Endothelial cell of umbilical vein (primary cell): ENCODE measurements around the gene SVIL. TPM values are rescaled to one million over a fixed set of nuclear protein-coding genes. Genes with fewer than 3 reads are reported as not detected.

Experiments used
- BruUV-seq: library from RNA; stranded (reverse); fragments of 400-500 nt; replicated peaks from 2 replicates; lab custom pipeline; 2021; lab: Mats Ljungman, UMichigan
- CTCF ChIA-PET: fragments of 300-600, 350-600 bp; sonication (Branson Sonifier 250); formaldehyde crosslinking; loops from one replicate; lab custom pipeline; 2021; ENCODE audit warnings: antibody characterized with exemption, inconsistent platforms; lab: Charles Lee
- POLR2A ChIA-PET: fragments of 300-600, 350-600 bp; sonication (Branson Sonifier 250); formaldehyde crosslinking; loops from one replicate; lab custom pipeline; 2021; ENCODE audit warnings: antibody characterized with exemption, inconsistent platforms; lab: Charles Lee
- DNase-seq: peaks from one replicate; pipeline ENCODE4 v3.0.0-alpha.2; 2011; ENCODE audit warnings: low read depth, low spot score
- FAIRE-seq: peaks from 2 replicates; lab custom pipeline; 2011; peaks lifted over from hg19 to GRCh38; lab: Jason Lieb, UNC
- H2AFZ ChIP-seq: 2 replicates; pipeline ENCODE4 v1.6.0; 2012; ENCODE audit warnings: low read depth, low read length, control low read depth, inconsistent platforms
- H3K27ac ChIP-seq: 2 replicates; pipeline ENCODE4 v1.5.1; 2011; ENCODE audit warnings: low read depth, mild to moderate bottlenecking, control low read depth, low read length, moderate library complexity; ENCODE audit not compliant: insufficient read depth
- H3K27me3 ChIP-seq, 2 experiments: 2 replicates each; pipeline versions ENCODE4 v1.6.0 to v1.6.1; 2011; ENCODE audit warnings: low read length in 2 of 2, mixed read lengths in 1 of 2; ENCODE audit not compliant: control insufficient read depth in 2 of 2, insufficient read depth in 2 of 2
- H3K36me3 ChIP-seq, 2 experiments: 2 replicates in 1 of 2; 3 replicates in 1 of 2; pipeline ENCODE4 v1.5.1; 2011; ENCODE audit warnings: low read length in 2 of 2, mild to moderate bottlenecking in 1 of 2, moderate library complexity in 1 of 2; ENCODE audit not compliant: control insufficient read depth in 2 of 2, insufficient read depth in 2 of 2; ENCODE audit errors: extremely low read depth in 1 of 2
- H3K4me1 ChIP-seq: 3 replicates; pipeline ENCODE4 v1.5.1; 2011; ENCODE audit warnings: mild to moderate bottlenecking, low read length; ENCODE audit not compliant: control insufficient read depth, insufficient read depth; ENCODE audit errors: extremely low read depth
- H3K4me2 ChIP-seq: 2 replicates; pipeline ENCODE4 v1.6.1; 2011; ENCODE audit warnings: low read length, control low read depth, mixed read lengths; ENCODE audit not compliant: insufficient read depth
- H3K4me3 ChIP-seq, 3 experiments: fragments of 200-600 bp in 1 of 3; sonication (generic), shearing (Covaris generic) in 1 of 3; replicated peaks in 1 of 3; 2 replicates each; pipeline ENCODE4 v1.5.1; 2011 to 2016; ENCODE audit warnings: control low read depth in 3 of 3, low read length in 3 of 3, mild to moderate bottlenecking in 2 of 3, inconsistent platforms in 1 of 3, low read depth in 1 of 3, moderate library complexity in 1 of 3; ENCODE audit not compliant: insufficient read depth in 1 of 3
- H3K79me2 ChIP-seq: 2 replicates; pipeline ENCODE4 v1.6.0; 2012; ENCODE audit warnings: low read length, inconsistent platforms; ENCODE audit not compliant: control insufficient read depth, insufficient read depth
- H3K9ac ChIP-seq: replicated peaks from 2 replicates; pipeline ENCODE3; 2011; ENCODE audit warnings: low read length, control low read depth; ENCODE audit not compliant: insufficient read depth; ENCODE audit errors: extremely low read depth
- H3K9me1 ChIP-seq: replicated peaks from 3 replicates; pipeline ENCODE4 v1.6.0; 2011; ENCODE audit warnings: mild to moderate bottlenecking, low read length; ENCODE audit not compliant: control insufficient read depth, insufficient read depth; ENCODE audit errors: extremely low read depth
- H3K9me3 ChIP-seq: replicated peaks from 2 replicates; pipeline ENCODE4 v1.5.1; 2012; ENCODE audit warnings: low read length, inconsistent platforms; ENCODE audit not compliant: control insufficient read depth, insufficient read depth
- H4K20me1 ChIP-seq: replicated peaks from 2 replicates; pipeline ENCODE3; 2011; ENCODE audit warnings: mild to moderate bottlenecking, low read length; ENCODE audit not compliant: control insufficient read depth, insufficient read depth; ENCODE audit errors: extremely low read depth
- CTCF ChIP-seq, 2 donors: IDR thresholded peaks; 1 replicate in 1 of 2; 2 replicates in 1 of 2; pipeline ENCODE4 v1.5.1; 2011; ENCODE audit warnings: low read length in 2 of 2, mild to moderate bottlenecking in 2 of 2, moderate library complexity in 2 of 2, control low read depth in 1 of 2, inconsistent platforms in 1 of 2, low read depth in 1 of 2; ENCODE audit not compliant: insufficient read depth in 1 of 2; ENCODE audit errors: extremely low read depth in 1 of 2
- EZH2 ChIP-seq: IDR thresholded peaks from 2 replicates; pipeline ENCODE4 v1.6.1; 2012; ENCODE audit warnings: borderline replicate concordance, low read depth, mild to moderate bottlenecking, moderate library complexity, low read length, inconsistent platforms; ENCODE audit not compliant: severe bottlenecking
- FOS ChIP-seq: IDR thresholded peaks from 2 replicates; pipeline ENCODE4 v1.6.1; 2011; ENCODE audit warnings: mild to moderate bottlenecking, low read length, moderate library complexity, borderline replicate concordance; ENCODE audit not compliant: insufficient read depth
- GATA2 ChIP-seq: IDR thresholded peaks from 2 replicates; pipeline ENCODE4 v1.7.0; 2011; ENCODE audit warnings: low read depth, mild to moderate bottlenecking, moderate library complexity, mixed read lengths, low read length; ENCODE audit not compliant: insufficient read length, insufficient read depth
- JUN ChIP-seq: IDR thresholded peaks from 2 replicates; pipeline ENCODE4 v1.6.1; 2011; ENCODE audit warnings: borderline replicate concordance, low read depth; ENCODE audit not compliant: insufficient read length, insufficient read depth
- MYC ChIP-seq: IDR thresholded peaks from one replicate; pipeline ENCODE4 v1.6.1; 2011; ENCODE audit warnings: mild to moderate bottlenecking, low read depth, low read length
- POLR2A ChIP-seq: IDR thresholded peaks from 2 replicates; pipeline ENCODE4 v1.6.1; 2012; ENCODE audit warnings: low read depth, mild to moderate bottlenecking, control low read depth, low read length
- POLR2AphosphoS5 ChIP-seq: IDR thresholded peaks from 2 replicates; pipeline ENCODE4 v1.6.1; 2012; ENCODE audit warnings: low read depth, mild to moderate bottlenecking, control low read depth, low read length, moderate library complexity; ENCODE audit not compliant: insufficient read depth
- dilution Hi-C: fragments of 300-500 bp; cut with MboI; formaldehyde crosslinking; loops from one replicate; pipeline ENCODE4 v1.15.0; 2019; ENCODE audit warnings: low sequenced_read_pairs; ENCODE audit not compliant: extremely low pct_ligation_motif_present
- intact Hi-C: fragments of 100-400 bp; cut with micrococcal nuclease; formaldehyde crosslinking; loops from one replicate; pipeline ENCODE4 v1.10.0; 2022
- polyA plus RNA-seq, 4 experiments: library from polyadenylated mRNA; depleted of rRNA in 3 of 4; stranded (reverse) in 3 of 4; unstranded in 1 of 4; fragments of >200 nt; gene quantifications; 2 replicates each; pipeline versions ENCODE4 v1.2.1 to v1.2.3, GENCODE V29; 2011 to 2012; ENCODE audit warnings: missing spikeins in 1 of 4
- total RNA-seq: library from RNA; stranded (reverse); gene quantifications from 2 replicates; pipeline ENCODE4 v1.2.3, GENCODE V29; 2021
- TF ChIP-seq, protein P1 (sequence below): IDR thresholded peaks from 2 replicates; pipeline ENCODE4 v1.6.1; 2011; ENCODE audit not compliant: insufficient read depth, insufficient read length

The SVIL gene
- total and polyA plus RNA-seq, 2 donors (not counting 3 experiments of a cell fraction or from before 2014, with no cell fraction given) = 22.6 to 70.7 TPM

DNA sequence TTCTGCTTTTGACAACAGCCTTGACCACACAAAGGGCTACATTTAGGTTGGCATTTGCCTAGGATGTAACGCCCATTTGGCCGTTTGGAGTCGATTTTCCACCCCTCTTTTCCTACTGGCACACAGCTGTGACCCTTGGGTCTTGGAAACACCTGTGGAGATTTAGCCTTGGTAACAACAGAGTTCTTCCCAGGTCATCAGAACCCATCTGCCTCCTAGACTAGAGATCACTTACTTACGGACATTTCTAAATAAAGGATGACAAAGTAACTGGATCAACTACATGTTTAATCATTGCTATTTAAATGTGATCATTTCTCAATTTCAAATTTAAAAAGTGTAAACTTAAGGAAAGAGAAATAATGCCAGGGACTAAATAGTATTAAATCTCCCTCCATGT, 42.0 kb upstream of the SVIL start:
- Histone ChIP-seq H2AFZ (no peak overlapping the region), H3K36me3 (peaks cover 2 to 6% of the 10 kb centered on the region in 2 experiments), H3K4me2 (no peak overlapping the region), H3K9ac (no peak overlapping the region), H3K79me2 (no peaks in the 10 kb centered on the region), H3K4me1 (peaks cover 4% of the 10 kb centered on the region), H4K20me1 (no peaks in the 10 kb centered on the region), H3K4me3 (no peak overlapping the region), H3K9me3 (peaks cover 2% of the 10 kb centered on the region), H3K27ac (no peak overlapping the region), H3K9me1 (no peaks in the 10 kb centered on the region), H3K27me3 (no peaks in the 10 kb centered on the region)
- FAIRE-seq (no peak), DNase-seq (no peak)
- TF ChIP-seq MYC (no peak), POLR2AphosphoS5 (no peak), FOS (no peak), JUN (no peak), EZH2 (no peak), GATA2 (no peak), CTCF (IDR thresholded peaks at IDR 0.05; ENCODE audit: extremely low read depth in 1 of 2, insufficient read depth in 1 of 2, low read depth in 1 of 2, low read length in 2 of 2) (no peak), POLR2A (no peak)
- TF ChIP-seq, protein P1, sequence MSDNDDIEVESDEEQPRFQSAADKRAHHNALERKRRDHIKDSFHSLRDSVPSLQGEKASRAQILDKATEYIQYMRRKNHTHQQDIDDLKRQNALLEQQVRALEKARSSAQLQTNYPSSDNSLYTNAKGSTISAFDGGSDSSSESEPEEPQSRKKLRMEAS = no peak
- dilution Hi-C loops = no loop called here
- CTCF ChIA-PET = interaction anchor here (2.1 kb wide), 1 partner anchor 17 kb away, joined by 5 read pairs; no protein-coding TSS in a partner anchor
- POLR2A ChIA-PET = no interaction called here
- BruUV-seq = no TSS peak
- intact Hi-C loops = no loop called here
